GM10266 (cell line): Measurements from ENCODE around the gene NR5A2.

Experiments used
- DNase-seq: peaks from one replicate; pipeline ENCODE4 v3.0.0; 2012; ENCODE audit errors: extremely low spot score
- TF ChIP-seq, protein P1 (sequence below): IDR thresholded peaks from 2 replicates; pipeline ENCODE4 v1.5.1; 2012; ENCODE audit warnings: mild to moderate bottlenecking, low read depth; ENCODE audit not compliant: control insufficient read depth, insufficient read depth; ENCODE audit errors: missing control alignments

Gene NR5A2

DNA sequence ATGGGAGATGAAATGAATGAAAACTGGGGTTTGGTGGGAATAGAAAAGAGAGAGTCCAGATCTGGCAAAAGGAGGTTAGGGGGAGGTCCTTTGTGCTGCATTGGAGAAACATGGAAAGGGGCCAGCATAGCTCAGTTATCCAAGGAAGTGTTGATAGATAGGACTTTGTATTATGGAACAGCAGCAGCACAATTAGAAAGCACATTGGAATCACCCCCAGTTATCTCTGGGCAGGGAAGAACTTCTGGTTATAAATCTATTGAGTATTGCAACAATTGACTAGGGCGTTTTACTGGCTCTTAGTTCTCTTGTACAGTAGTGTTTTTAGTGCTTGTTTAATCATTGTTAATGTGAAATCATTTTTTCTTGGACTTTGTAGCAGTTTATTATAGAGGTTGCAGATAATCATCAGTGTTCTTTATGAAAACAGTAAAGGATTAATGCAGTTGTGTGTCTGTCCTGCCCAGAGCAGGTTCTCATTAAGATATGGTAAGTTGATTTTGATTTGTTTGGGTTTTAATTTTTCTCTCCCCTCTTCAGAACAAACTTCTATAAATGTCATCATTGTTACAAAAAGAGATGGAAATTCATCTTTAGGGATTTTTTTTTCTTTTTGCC, 76.6 kb downstream of the NR5A2 start:
- DNase-seq = no peak
- TF ChIP-seq, protein P1, sequence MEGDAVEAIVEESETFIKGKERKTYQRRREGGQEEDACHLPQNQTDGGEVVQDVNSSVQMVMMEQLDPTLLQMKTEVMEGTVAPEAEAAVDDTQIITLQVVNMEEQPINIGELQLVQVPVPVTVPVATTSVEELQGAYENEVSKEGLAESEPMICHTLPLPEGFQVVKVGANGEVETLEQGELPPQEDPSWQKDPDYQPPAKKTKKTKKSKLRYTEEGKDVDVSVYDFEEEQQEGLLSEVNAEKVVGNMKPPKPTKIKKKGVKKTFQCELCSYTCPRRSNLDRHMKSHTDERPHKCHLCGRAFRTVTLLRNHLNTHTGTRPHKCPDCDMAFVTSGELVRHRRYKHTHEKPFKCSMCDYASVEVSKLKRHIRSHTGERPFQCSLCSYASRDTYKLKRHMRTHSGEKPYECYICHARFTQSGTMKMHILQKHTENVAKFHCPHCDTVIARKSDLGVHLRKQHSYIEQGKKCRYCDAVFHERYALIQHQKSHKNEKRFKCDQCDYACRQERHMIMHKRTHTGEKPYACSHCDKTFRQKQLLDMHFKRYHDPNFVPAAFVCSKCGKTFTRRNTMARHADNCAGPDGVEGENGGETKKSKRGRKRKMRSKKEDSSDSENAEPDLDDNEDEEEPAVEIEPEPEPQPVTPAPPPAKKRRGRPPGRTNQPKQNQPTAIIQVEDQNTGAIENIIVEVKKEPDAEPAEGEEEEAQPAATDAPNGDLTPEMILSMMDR = no peak

DNA sequence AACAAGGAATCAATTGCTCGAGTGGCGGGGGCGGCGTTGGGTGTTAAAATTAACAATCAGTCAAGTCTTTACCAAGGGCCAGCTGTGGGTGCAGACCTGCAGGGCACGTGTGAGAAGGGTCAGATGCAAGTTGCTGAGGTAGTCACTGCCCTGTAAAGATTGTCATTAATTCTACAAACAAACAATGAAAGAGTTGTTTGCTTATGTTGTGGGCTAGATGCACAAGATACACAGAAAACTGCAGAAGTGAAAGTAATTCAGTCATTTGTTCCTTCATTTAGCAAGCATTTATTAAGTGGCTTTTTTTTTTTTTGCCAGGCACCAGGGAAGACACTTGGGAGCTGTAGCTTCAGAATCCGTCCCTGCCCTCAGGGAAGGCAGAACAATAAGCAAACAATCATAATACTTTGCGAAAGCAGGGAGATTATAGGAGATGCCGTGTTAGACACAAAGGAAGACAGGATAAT, 79.5 kb downstream of the NR5A2 start:
- no peak for DNase-seq
- TF ChIP-seq, protein P1 = no peak

DNA sequence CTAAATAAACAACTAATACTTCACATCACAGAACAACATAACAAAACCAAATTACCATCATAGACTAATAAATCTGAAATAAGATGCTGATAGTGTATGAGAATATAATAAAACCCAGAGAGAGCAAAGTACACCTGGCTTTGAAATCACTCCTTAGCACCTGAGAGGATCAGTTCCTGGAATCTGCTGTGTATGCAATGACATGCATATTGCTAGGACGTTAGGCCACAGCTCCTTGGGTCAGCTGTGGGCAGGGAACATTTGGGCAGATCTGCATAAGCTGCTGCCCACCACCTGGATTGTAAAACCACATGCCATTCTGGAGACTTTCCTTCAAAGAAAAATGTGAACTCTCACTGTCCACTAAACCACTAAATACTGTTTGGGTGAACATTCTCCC, 81.1 kb downstream of the NR5A2 start:
- TF ChIP-seq, protein P1 = no peak

DNA sequence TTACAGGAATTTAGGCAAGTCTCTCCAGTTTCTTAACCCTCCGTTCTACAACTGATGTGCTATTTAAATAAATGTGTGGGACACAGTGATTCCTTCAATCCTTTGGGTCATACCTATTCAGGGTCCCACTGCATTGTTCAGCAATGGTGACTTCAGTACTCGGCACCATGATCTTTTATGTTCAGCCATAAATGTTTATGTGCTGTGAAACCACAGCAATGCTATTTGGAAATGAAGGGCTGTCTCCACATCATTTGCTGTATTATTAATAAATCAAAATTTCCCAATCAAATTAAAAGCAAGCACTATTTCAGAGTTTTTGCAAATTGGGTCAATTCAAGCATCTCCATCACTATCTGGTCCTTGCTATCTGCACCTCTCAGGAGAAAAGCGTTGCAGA, 84.8 kb downstream of the NR5A2 start:
- no peak for DNase-seq
- TF ChIP-seq, protein P1 = no peak

More for the DNA sequence above, 81.1 kb downstream of the NR5A2 start:
- no peak for DNase-seq

DNA sequence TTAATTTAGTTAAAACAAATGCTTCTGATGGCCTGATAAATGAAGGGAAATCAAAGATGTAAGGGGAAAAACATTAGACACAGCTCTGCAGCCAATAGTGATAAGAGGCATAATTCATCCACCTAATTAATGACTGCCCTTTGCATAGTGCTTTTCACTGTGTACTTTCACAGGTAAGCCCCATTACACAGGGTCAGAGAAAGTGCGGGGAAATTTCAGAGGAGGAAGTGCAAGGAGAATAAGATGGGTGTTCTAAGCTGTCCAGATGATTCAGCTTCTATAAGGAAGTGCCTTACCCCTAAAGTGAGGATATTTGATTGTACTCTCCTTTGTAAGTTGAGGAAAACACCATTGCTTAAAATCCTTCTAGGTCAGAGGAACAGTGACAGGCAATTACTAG, 88.0 kb downstream of the NR5A2 start:
- TF ChIP-seq, protein P1 = no peak
- DNase-seq = no peak

DNA sequence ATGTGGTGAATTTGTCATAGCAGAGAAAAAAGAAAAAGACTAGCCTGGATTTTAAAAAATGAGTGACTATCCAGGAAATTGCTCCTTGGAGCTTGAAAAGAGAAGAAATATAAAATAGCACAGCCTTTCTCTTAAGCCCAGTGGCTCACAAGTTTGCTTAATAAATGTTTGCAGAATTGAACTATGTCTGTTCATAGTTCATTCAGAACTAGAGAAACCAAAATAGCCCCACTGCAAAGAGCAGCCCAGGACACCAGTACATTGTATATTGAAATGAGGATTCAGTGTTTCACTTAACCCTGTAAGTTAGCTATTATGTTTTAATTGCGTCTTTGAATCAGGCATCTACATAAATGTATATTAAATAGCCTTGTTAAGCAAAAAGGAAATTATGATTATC, 88.8 kb downstream of the NR5A2 start:
- DNase-seq = no peak
- TF ChIP-seq, protein P1 = no peak

DNA sequence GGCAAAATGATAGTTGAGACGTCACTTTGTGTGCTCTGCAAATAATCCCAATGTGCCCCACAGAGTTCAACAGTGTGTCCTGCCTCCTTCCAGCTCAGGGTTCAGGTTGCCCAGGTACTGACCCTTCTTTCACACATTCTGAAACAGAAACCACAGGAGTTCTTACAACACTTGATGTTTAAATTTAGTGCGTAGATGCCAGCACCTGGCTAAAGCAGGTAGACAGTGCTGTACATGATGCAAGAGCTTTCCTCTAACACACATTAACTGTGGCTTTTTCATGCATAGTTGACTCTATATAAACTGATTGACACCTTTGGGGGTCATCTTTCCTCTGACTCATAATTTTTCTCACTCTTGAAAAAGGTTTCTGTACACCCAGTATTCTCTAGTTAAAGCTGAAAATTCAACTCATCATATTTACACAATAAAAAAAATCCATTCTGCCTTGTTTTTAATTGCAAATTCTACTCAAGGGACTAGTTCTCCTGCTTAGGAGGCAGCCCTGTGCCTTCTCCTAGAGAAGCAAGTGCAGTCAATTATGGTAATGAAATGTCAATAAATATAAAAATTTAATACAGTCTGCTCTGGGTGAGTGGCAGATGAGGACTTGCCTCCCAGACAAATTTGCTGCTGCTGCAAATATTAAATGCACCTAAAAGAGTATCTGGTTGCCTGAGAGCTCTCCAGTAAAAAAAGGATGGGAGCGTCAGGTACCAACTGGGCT, 91.4 kb downstream of the NR5A2 start:
- TF ChIP-seq, protein P1 = no peak
- no peak for DNase-seq
